MCF 10A (cell line): ENCODE measurements around the gene SART3. TPM values are rescaled to one million over a fixed set of nuclear protein-coding genes. Genes with fewer than 3 reads are reported as not detected.
A peak's percentile ranks its signal among the peaks of the same experiment; 100 is the strongest.

Experiments
- BruUV-seq: library from RNA; stranded (reverse); fragments of 400-500 nt; replicated peaks from 2 replicates; lab custom pipeline; 2021; lab: Mats Ljungman, UMichigan
- CTCF ChIA-PET: fragments of 300-600 bp; sonication (Branson Sonifier 250); formaldehyde crosslinking; extraction: SDS; loops from one replicate; lab custom pipeline; 2021; ENCODE audit warnings: antibody characterized with exemption, inconsistent platforms; lab: Yijun Ruan, JAX
- POLR2A ChIA-PET: fragments of 300-600, 350-650 bp; sonication (Branson Sonifier 250); formaldehyde crosslinking; extraction: SDS; loops from one replicate; lab custom pipeline; 2020; ENCODE audit warnings: antibody characterized with exemption, inconsistent platforms; lab: Yijun Ruan, JAX
- DNase-seq: peaks from one replicate; pipeline ENCODE4 v3.0.0-alpha.2; 2018; ENCODE audit not compliant: unreplicated experiment
- H3K27ac Mint-ChIP-seq: one replicate; pipeline ENCODE4 v1.8.0; 2022; ENCODE audit warnings: mild to moderate bottlenecking, low read depth, mixed read lengths; ENCODE audit not compliant: unreplicated experiment
- H3K27me3 Mint-ChIP-seq: one replicate; pipeline ENCODE4 v1.8.0; 2022; ENCODE audit warnings: mixed read lengths; ENCODE audit not compliant: insufficient read depth, unreplicated experiment
- H3K36me3 Mint-ChIP-seq: one replicate; pipeline ENCODE4 v1.8.0; 2022; ENCODE audit warnings: mild to moderate bottlenecking, moderate library complexity, mixed read lengths; ENCODE audit not compliant: insufficient read depth, unreplicated experiment
- H3K4me1 Mint-ChIP-seq: one replicate; pipeline ENCODE4 v1.8.0; 2022; ENCODE audit warnings: mixed read lengths; ENCODE audit not compliant: insufficient read depth, unreplicated experiment
- H3K4me3 Mint-ChIP-seq: one replicate; pipeline ENCODE4 v1.8.0; 2022; ENCODE audit warnings: mild to moderate bottlenecking, moderate library complexity, mixed read lengths; ENCODE audit not compliant: unreplicated experiment
- H3K9me3 Mint-ChIP-seq: one replicate; pipeline ENCODE4 v1.8.0; 2022; ENCODE audit warnings: mixed read lengths; ENCODE audit not compliant: unreplicated experiment
- intact Hi-C: fragments of 100-400 bp; cut with micrococcal nuclease; formaldehyde crosslinking; loops from 2 replicates; pipeline ENCODE4 v1.14.1; 2022
- total RNA-seq: library from RNA; stranded (reverse); gene quantifications from 2 replicates; pipeline ENCODE4 v1.2.3, GENCODE V29; 2022
- TF ChIP-seq, protein P1 (sequence below): fragments of 200-600 bp; IDR thresholded peaks from one replicate; pipeline ENCODE4 v1.8.0; 2022; ENCODE audit warnings: antibody characterized with exemption, mild to moderate bottlenecking; ENCODE audit not compliant: unreplicated experiment

SART3 gene
- total RNA-seq, 1 experiment from 2014 or later = 73.4 TPM

DNA sequence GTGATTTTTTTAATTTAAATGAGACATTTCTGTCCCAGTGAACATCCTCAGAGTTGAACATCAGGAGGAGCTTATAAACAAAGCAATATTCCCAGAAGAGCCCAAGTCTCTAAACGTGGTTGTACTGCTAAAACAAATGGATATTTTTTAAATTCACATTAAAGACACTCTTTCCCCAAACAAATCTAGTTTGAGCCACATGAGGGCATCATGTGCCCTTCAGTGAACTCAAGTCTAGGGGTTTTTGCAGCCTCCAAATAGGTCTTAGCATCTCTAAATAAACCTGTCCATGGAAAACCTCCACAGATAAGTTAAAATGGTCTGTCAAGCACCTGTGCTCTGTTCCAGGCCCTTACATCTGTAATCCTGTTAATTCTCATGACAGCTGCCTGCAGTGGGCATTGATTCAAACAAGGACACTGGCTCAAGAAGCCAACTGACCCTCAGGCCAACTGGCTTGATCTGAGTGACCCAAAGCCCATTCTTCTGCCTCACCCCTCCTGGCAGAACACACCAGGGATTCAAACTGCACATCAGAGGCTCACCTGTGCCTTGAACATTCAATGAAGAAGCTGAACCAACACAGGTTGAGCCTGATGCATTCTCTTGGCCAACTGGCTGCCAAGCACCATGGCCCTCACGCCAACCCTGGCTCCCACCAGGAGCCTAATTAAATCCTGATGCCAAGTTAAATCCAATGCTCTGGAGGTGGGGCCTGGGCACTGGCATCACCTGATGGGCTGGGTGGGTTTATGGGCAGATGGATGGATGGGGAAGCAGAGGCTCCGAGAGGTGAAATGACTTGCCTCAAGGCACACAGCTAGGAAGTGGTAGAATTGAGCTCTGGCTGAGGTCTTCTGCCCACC lies 10.0 kb upstream of the SART3 start:
- TF ChIP-seq, protein P1, sequence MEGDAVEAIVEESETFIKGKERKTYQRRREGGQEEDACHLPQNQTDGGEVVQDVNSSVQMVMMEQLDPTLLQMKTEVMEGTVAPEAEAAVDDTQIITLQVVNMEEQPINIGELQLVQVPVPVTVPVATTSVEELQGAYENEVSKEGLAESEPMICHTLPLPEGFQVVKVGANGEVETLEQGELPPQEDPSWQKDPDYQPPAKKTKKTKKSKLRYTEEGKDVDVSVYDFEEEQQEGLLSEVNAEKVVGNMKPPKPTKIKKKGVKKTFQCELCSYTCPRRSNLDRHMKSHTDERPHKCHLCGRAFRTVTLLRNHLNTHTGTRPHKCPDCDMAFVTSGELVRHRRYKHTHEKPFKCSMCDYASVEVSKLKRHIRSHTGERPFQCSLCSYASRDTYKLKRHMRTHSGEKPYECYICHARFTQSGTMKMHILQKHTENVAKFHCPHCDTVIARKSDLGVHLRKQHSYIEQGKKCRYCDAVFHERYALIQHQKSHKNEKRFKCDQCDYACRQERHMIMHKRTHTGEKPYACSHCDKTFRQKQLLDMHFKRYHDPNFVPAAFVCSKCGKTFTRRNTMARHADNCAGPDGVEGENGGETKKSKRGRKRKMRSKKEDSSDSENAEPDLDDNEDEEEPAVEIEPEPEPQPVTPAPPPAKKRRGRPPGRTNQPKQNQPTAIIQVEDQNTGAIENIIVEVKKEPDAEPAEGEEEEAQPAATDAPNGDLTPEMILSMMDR = peak; percentile 17
- DNase-seq = peak; percentile 33
- peaks cover 14% of the 10 kb centered on the region for H3K27me3 Mint-ChIP-seq
- H3K4me1 Mint-ChIP-seq = peaks cover 4% of the 10 kb centered on the region
- H3K9me3 Mint-ChIP-seq = no peaks in the 10 kb centered on the region
- CTCF ChIA-PET = interaction anchor here (0.6 to 14.4 kb wide), 7 partner anchors 9 to 1225 kb away, joined by 3 to 274 read pairs (median 3); no protein-coding TSS in a partner anchor
- H3K27ac Mint-ChIP-seq = no peak overlapping the region
- H3K36me3 Mint-ChIP-seq = peaks cover 41% of the 10 kb centered on the region
- intact Hi-C loops = loop anchor here (1.0 kb wide), 1 partner anchor 47 kb away; no protein-coding TSS in a partner anchor
- POLR2A ChIA-PET = interaction anchor here (0.5 to 1.2 kb wide), 3 partner anchors 25 to 479 kb away, joined by 3 read pairs; no protein-coding TSS in a partner anchor
- BruUV-seq = no TSS peak
- no peak overlapping the region for H3K4me3 Mint-ChIP-seq

DNA sequence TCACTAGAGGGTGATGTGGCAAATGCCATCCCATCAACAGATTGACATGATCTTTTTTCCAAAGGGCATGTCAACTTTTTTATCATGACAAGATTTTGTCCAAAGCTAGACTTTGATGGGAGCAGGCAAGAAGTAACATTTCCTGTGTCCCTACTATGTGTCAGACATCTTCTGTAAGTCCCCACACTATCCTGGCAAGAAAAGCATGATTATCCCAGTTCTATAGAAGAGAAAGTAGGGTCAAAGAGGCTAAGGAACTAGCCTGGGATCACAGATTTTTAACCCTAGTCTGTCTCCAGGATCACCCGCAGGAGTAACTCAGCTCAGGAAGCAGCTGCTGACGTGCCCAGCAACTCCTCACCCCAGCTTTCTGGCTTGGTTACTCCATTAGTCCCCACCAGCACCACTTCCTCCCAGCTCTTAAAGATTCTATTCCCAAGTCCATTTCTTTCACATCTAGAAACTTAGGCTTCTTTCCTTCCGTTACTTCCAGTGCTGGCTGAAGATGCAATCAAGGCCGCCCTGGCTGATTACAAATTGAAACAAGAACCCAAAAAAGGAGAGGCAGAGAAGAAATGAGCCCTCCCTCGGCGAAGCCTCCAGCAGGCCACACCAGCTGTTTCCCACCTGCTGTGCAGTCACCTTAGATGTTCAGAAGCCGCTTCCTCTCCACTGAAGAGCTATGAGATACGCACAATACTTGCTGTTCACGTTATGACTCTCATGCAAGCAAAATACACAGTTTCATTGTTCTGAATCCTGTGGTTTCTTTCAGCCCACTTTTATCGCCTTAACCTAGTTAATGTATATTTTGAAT lies 7.6 kb upstream of the SART3 start:
- peaks cover 8% of the 10 kb centered on the region for H3K4me1 Mint-ChIP-seq
- H3K27ac Mint-ChIP-seq = no peak overlapping the region
- H3K36me3 Mint-ChIP-seq = peaks cover 65% of the 10 kb centered on the region
- TF ChIP-seq, protein P1 = no peak
- no TSS peak for BruUV-seq
- H3K4me3 Mint-ChIP-seq = no peak overlapping the region
- H3K9me3 Mint-ChIP-seq = no peaks in the 10 kb centered on the region
- intact Hi-C loops = no loop called here
- no peaks in the 10 kb centered on the region for H3K27me3 Mint-ChIP-seq
- ChIA-PET POLR2A (interaction anchor here (0.6 to 1.1 kb wide), 3 partner anchors 50 to 309 kb away, joined by 3 to 5 read pairs (median 3); no protein-coding TSS in a partner anchor), CTCF (interaction anchor here (0.8 to 14.4 kb wide), 2 partner anchors 50 to 382 kb away, joined by 3 to 274 read pairs; no protein-coding TSS in a partner anchor)
- no peak for DNase-seq

DNA sequence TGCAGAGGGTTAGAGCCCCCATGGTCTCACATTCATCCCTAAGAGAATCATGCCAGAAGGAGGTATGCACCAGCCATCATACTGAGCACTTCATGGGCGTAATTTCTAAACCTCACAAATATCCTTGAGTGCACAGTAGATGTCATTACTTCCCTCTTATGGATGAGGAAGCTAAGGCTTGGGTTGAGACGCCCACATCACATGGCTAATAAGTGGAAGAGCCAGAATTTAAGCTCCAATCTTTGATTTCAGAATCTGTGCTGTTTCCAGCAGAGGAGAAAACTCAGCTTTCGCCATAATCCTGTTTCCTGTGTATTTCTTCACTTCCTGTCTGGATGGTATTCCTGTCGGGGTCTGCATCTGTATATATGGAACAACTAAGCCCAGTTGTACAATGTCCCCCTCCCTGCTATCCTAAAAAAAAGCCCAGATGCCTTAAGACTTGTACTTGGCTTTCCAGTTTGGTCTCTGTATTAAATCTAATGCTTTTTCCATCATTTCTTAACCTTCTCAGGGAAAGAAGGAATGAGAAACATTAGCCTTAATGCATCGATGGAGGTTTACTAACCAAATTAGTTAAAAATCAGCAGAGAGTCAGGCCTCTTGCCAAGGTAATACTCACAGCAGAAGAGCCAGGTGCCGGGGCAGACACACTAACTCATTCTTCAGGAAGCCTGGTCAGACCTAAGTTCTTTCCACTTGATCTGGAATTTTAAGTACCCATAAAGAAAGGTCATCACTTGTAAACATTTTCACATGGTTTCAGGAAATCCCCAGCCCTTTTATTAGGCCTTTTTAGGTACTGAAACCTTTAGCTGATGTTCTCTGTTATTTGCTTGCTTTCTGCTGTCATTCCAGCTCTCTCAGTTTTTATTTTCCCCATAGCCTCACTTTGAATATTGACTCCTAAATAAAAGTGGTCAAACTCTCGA lies 6.7 kb upstream of the SART3 start:
- Mint-ChIP-seq H3K27ac (no peak overlapping the region), H3K27me3 (no peaks in the 10 kb centered on the region), H3K4me3 (no peak overlapping the region), H3K9me3 (no peaks in the 10 kb centered on the region), H3K4me1 (peaks cover 8% of the 10 kb centered on the region), H3K36me3 (peaks cover 66% of the 10 kb centered on the region)
- BruUV-seq = no TSS peak
- ChIA-PET CTCF (interaction anchor here (0.8 to 14.4 kb wide), 3 partner anchors 9 to 383 kb away, joined by 3 to 274 read pairs (median 3); no protein-coding TSS in a partner anchor), POLR2A (interaction anchor here (0.6 to 8.3 kb wide), 4 partner anchors 51 to 309 kb away, joined by 3 to 105 read pairs (median 4); no protein-coding TSS in a partner anchor)
- TF ChIP-seq, protein P1 = no peak
- DNase-seq = no peak
- intact Hi-C loops = no loop called here
